GM12873 (cell line): Measurements from ENCODE around the gene TRIOBP.

ENCODE experiments used
- CTCF ChIP-seq: IDR thresholded peaks from 2 replicates; pipeline ENCODE4 v1.5.1; 2012; ENCODE audit warnings: low read depth, mild to moderate bottlenecking, moderate library complexity, low read length, control low read depth; ENCODE audit not compliant: insufficient read depth; ENCODE audit errors: missing control alignments

TRIOBP gene

GRCh38 chr22:37742376-37743171 is 45.7 kb downstream of the TRIOBP start:
- no peak for TF ChIP-seq CTCF

- TF ChIP-seq CTCF: peak; percentile 30
These were observed 47.7 kb downstream of the TRIOBP start for GRCh38 chr22:37744589-37744988.

GRCh38 chr22:37745548-37746365 is 48.9 kb downstream of the TRIOBP start:
- no peak for TF ChIP-seq CTCF

- no peak for TF ChIP-seq CTCF
These were observed 49.7 kb downstream of the TRIOBP start for GRCh38 chr22:37746366-37747079.

GRCh38 chr22:37747080-37747714 is 50.3 kb downstream of the TRIOBP start:
- no peak for TF ChIP-seq CTCF

- no peak for TF ChIP-seq CTCF
These were observed 50.9 kb downstream of the TRIOBP start for GRCh38 chr22:37747715-37748100.
